ENCODE measurements around the gene ATXN2L.
"Not testable (repeated sequence)": the region's sequence is repeated elsewhere in the genome, so short reads cannot be mapped to it uniquely, and the experiment has no call there.

Gene ATXN2L

DNA sequence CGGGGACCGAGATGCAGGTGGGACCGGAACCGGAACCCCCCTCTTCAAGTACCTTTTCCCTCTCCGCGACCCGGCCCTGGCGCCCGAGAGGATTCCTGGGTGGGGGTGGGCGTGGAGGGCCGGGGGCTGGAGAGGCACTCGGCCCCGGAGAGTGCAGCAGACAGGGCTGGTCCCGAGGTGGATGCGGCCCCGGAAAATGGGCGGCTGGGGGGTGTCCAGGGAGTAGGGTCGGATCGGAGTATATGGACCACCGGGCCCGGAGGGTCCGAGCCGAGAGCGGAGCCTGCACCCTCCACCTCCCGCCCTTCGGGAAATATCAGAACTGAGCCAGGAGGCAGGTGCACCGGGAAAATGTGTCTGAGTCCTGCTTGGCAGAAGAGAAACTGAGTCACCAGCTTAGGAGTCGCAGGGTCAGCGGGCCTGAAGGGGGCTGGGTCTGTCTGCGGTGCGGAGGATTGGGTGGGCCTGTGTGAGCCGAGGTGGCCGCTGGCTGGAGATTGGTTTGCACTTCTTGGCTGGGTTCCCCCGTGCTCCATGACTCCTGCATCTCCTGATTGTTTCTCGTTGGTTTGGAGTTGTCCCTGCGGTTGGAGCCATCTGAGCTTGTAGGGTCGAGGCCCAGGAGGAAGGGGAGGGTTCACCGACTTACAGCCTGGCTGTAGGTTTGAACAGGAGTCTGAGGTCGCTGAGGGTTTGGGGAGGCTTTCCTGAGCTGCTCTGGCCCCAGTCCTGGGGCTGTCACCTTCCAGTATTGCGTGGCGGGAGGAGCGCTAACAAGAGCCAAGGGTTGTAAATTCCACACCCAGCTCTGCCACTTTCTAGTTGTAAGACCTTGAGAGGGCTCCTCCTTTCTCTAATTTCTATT is 41.4 kb downstream of the ATXN2L start:
- peak in 2 of 10 donors; percentile 21 to 78 for DNase-seq
- intact Hi-C loops (cut with DNase I), result loop anchor here (1.0 to 2.0 kb wide), 2 partner anchors 18 to 87 kb away; partner anchors contain the start of genes NFATC2IP and TUFM

GRCh38 chr16:28865001-28865688 is 42.3 kb downstream of the ATXN2L start:
- intact Hi-C loops (cut with DNase I), result no loop called here
- peak in 2 of 10 donors; percentile 25 to 68 for DNase-seq

DNA sequence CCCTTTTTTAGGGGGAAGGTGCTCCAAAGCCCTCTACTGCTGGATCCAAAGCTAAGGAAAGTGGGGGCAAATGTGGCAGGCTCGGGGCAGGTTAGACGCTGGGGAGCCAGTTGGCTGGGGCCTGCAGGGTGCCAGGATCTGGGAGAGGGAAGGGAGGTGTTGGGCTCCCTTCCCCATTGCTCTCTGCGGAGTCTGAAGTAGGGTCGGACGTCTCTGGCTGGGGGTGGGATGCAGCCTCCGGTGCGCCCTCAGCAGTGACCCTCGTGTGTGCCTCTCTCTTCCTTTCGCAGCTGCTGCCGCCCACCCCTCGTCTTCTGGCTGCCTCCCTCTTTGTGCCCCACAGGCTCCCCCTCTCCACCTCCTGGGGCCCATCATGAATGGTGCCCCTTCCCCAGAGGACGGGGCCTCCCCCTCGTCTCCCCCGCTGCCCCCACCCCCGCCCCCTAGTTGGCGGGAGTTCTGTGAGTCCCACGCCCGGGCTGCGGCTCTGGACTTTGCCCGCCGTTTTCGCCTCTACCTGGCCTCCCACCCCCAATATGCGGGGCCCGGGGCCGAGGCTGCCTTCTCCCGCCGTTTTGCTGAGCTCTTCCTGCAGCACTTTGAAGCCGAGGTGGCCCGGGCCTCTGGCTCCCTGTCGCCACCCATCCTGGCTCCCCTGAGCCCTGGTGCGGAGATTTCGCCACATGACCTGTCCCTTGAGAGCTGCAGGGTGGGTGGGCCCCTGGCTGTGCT is 43.1 kb downstream of the ATXN2L start:
- peak in 2 of 10 donors; percentile 63 to 69 for DNase-seq
- intact Hi-C loops (cut with DNase I), result no loop called here

DNA sequence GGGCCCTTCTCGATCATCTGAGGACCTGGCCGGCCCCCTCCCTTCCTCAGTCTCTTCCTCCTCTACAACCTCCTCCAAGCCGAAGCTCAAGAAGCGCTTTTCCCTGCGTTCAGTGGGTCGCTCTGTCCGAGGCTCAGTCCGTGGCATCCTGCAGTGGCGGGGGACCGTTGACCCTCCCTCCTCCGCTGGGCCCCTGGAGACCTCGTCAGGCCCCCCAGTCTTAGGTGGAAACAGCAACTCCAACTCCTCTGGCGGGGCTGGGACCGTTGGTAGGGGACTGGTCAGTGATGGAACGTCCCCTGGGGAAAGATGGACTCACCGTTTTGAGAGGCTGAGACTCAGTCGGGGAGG is 43.6 kb downstream of the ATXN2L start:
- intact Hi-C loops (cut with DNase I), result no loop called here
- peak in 1 of 10 donors; percentile 70 for DNase-seq

- intact Hi-C loops (cut with DNase I), result no loop called here
Measured at GRCh38 chr16:28867241-28867640, 44.4 kb downstream of the ATXN2L start.

DNA sequence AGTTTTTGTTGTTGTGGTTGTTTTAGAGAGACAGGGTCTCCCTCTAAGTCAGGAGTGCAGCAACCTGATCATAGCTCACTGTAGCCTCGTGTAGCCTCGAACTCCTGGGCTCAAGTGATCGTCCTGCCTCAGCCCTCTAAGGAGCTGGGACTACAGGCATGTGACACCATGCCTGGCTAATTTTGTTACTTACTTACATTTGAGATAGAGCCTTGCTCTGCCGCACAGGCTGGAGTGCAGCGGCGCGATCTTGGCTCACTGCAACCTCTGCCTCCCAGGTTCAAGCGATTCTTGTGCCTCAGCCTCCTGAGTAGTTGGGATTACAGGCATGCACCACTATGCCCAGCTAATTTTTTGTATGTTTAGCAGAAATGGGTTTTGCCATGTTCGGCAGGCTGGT is 44.8 kb downstream of the ATXN2L start:
- DNase-seq; intact Hi-C loops (cut with DNase I): not testable (repeated sequence)

More at GRCh38 chr16:28867241-28867640, 44.4 kb downstream of the ATXN2L start:
- peak in 1 of 10 donors; percentile 15 for DNase-seq

GRCh38 chr16:28869201-28869600 is 46.4 kb downstream of the ATXN2L start:
- intact Hi-C loops (cut with DNase I), result no loop called here
- DNase-seq, result peak in 1 of 10 donors; percentile 50

DNA sequence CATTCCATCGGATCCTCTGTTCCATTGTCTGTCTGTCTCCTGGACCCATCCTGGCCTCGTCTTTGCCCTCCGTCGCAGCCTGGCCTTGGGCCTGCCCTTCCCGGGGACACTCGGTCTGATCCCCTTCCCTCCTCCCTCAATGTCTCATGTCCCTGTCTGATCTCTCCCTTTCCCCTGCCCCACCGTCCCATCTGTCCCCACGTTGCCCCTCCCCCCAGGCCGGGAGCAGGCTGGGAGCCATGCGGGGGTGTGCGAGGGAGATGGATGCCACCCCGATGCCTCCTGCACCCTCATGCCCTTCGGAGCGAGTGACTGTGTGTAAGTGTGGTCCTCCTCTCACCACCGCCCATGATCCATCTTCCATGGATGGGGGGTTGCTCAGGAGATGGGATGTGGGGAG is 50.2 kb downstream of the ATXN2L start:
- intact Hi-C loops (cut with DNase I), result no loop called here
- peak in 1 of 10 donors; percentile 54 for DNase-seq

DNA sequence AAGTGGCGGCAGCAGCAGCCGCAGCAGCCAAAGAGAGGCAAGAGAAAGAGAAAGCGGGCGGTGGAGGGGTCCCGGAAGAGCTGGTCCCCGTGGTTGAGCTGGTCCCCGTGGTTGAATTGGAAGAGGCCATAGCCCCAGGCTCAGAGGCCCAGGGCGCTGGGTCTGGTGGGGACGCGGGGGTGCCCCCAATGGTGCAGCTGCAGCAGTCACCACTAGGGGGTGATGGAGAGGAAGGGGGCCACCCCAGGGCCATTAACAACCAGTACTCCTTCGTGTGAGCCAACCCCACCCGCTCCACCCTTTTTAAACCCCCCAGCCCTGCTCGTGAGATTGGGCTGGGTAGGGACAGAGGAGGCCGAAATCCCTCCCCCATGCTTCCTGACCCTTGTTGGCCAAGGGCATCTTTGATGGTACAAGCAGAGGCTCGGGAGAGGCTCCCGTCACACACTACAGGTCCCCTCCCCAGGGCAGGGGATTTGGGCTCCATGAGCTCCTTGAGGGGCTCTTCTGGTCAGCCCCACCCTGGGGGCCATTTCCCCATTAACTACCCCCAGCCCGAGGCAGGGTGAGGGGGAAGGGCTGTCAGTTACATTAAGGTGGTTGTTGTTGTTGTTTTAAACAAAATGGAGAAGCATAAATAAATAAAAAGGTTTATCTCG is 50.9 kb downstream of the ATXN2L start:
- peak in 1 of 10 donors; percentile 72 for DNase-seq
- intact Hi-C loops (cut with DNase I), result no loop called here

GRCh38 chr16:28874406-28874805 is 51.6 kb downstream of the ATXN2L start:
- intact Hi-C loops (cut with DNase I), result no loop called here
- peak in 1 of 10 donors; percentile 35 for DNase-seq

GRCh38 chr16:28875134-28876018 is 52.6 kb downstream of the ATXN2L start:
- intact Hi-C loops (cut with DNase I), result no loop called here
- peak in 1 of 10 donors; percentile 39 for DNase-seq

GRCh38 chr16:28876019-28876659 is 53.3 kb downstream of the ATXN2L start:
- intact Hi-C loops (cut with DNase I), result no loop called here
- peak in 1 of 10 donors; percentile 26 for DNase-seq

GRCh38 chr16:28876973-28877654 is 54.3 kb downstream of the ATXN2L start:
- intact Hi-C loops (cut with DNase I), result no loop called here
- DNase-seq, result no peak

DNA sequence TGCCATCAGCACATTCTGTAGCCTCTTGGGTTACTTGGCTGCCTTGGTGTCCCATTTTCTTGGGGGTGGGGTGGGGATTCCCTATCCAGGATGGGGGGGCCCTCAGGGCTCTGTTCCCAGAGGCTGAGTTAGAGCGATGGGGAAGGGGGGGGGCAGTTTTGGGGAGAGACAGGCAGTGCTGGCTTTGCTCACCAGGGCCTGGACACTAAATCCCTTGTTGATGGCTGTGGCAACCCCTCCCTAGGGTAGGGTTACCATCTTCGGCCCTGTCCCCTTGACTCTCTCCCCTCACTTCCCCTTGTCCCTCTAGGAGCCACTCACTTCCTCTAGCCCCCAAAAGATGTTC is 54.8 kb downstream of the ATXN2L start:
- intact Hi-C loops (cut with DNase I), result no loop called here
- DNase-seq, result no peak

GRCh38 chr16:28878083-28878926 is 55.5 kb downstream of the ATXN2L start, which contains the start of gene ATP2A1:
ATP2A1 (plus strand) TSS chr16:28878488; CDS start chr16:28878672, 184 bp downstream.
- intact Hi-C loops (cut with DNase I), result no loop called here
- DNase-seq, result no peak

- intact Hi-C loops (cut with DNase I), result no loop called here
- DNase-seq, result no peak
Measured at GRCh38 chr16:28879261-28879840, 56.6 kb downstream of the ATXN2L start.
